ENCODE results near the gene THRB.

GRCh38 chr3:24110051-24110450 is 384.6 kb downstream of the THRB start:
- TF ChIP-seq CTCF (IDR thresholded peaks at IDR 0.05) (no peak), POLR2A (IDR thresholded peaks at IDR 0.05) (no peak)

Data from vagina (tissue), 2 donors.